OCI-LY1 (cell line): ENCODE measurements around the gene PAPSS2.

Source experiments
- H2AFZ ChIP-seq: fragments of 200-600 bp; sonication (generic), shearing (Covaris generic); 2 replicates; pipeline ENCODE4 v1.6.0; 2014; ENCODE audit warnings: antibody characterized with exemption, mild to moderate bottlenecking, low read length
- H3F3A ChIP-seq: fragments of 200-600 bp; sonication (generic), shearing (Covaris generic); 2 replicates; pipeline ENCODE4 v1.6.0; 2014; ENCODE audit warnings: mild to moderate bottlenecking, antibody characterized with exemption, low read length, moderate library complexity; ENCODE audit not compliant: insufficient read depth
- H3K27ac ChIP-seq: fragments of 200-600 bp; sonication (generic); 2 replicates; pipeline ENCODE4 v1.5.1; 2014; ENCODE audit warnings: low read length, mixed run types, mild to moderate bottlenecking, low read depth; ENCODE audit not compliant: poor library complexity, severe bottlenecking
- H3K27me3 ChIP-seq: fragments of 200-600 bp; sonication (generic); 2 replicates; pipeline ENCODE4 v1.6.0; 2014; ENCODE audit warnings: antibody characterized with exemption, mild to moderate bottlenecking, low read length, moderate library complexity; ENCODE audit not compliant: insufficient read depth
- H3K36me3 ChIP-seq: fragments of 200-600 bp; sonication (generic); 2 replicates; pipeline ENCODE4 v1.6.1; 2014; ENCODE audit warnings: mild to moderate bottlenecking, antibody characterized with exemption, low read length, moderate library complexity, mixed read lengths; ENCODE audit not compliant: insufficient read depth
- H3K4me1 ChIP-seq: fragments of 200-600 bp; sonication (generic); 2 replicates; pipeline ENCODE4 v1.5.1; 2014; ENCODE audit warnings: mild to moderate bottlenecking, low read length, moderate library complexity; ENCODE audit not compliant: insufficient read depth, severe bottlenecking
- H3K4me2 ChIP-seq: fragments of 200-600 bp; sonication (generic), shearing (Covaris generic); 2 replicates; pipeline ENCODE4 v1.6.1; 2014; ENCODE audit warnings: low read length
- H3K4me3 ChIP-seq: fragments of 200-600 bp; sonication (generic); 2 replicates; pipeline ENCODE4 v1.5.1; 2014; ENCODE audit warnings: low read length, low read depth, mild to moderate bottlenecking, mixed read lengths; ENCODE audit not compliant: poor library complexity, severe bottlenecking
- H3K79me2 ChIP-seq: fragments of 200-600 bp; shearing (Covaris generic); 2 replicates; pipeline ENCODE4 v1.6.1; 2016; ENCODE audit warnings: mixed run types, low read length, mixed read lengths; ENCODE audit not compliant: insufficient read depth
- H3K9ac ChIP-seq: fragments of 200-600 bp; sonication (generic), shearing (Covaris generic); 2 replicates; pipeline ENCODE4 v1.6.1; 2014; ENCODE audit warnings: mild to moderate bottlenecking, low read length, mixed read lengths
- H3K9me2 ChIP-seq: fragments of 200-600 bp; sonication (generic), shearing (Covaris generic); 2 replicates; pipeline ENCODE4 v1.6.1; 2014; ENCODE audit warnings: low read depth, mild to moderate bottlenecking, low read length, mixed read lengths
- H3K9me3 ChIP-seq: fragments of 200-600 bp; shearing (Covaris generic); 2 replicates; pipeline ENCODE4 v1.6.1; 2014; ENCODE audit warnings: low read length, mixed read lengths
- H4K20me1 ChIP-seq: fragments of 200-600 bp; sonication (generic), shearing (Covaris generic); 2 replicates; pipeline ENCODE4 v1.6.0; 2016; ENCODE audit warnings: mild to moderate bottlenecking, low read length; ENCODE audit not compliant: insufficient read depth
- CTCF ChIP-seq: fragments of 200-600 bp; sonication (generic), shearing (Covaris generic); IDR thresholded peaks from 2 replicates; pipeline ENCODE4 v1.5.1; 2017; ENCODE audit warnings: mild to moderate bottlenecking, antibody characterized with exemption, low read length, moderate library complexity, mixed read lengths
- EZH2 ChIP-seq: fragments of 200-600 bp; sonication (generic), shearing (Covaris generic); IDR thresholded peaks from 2 replicates; pipeline ENCODE4 v1.8.0; 2017; ENCODE audit warnings: borderline replicate concordance, mixed run types, mild to moderate bottlenecking, antibody characterized with exemption, low read length, moderate library complexity, mixed read lengths

The PAPSS2 gene

GRCh38 chr10:87692956-87693484 lies 33.3 kb downstream of the PAPSS2 start:
- Histone ChIP-seq H3K4me3 (no peak overlapping the region), H3K27me3 (no peaks in the 10 kb centered on the region), H3K4me1 (no peaks in the 10 kb centered on the region), H3K79me2 (no peaks in the 10 kb centered on the region), H3K27ac (no peak overlapping the region), H2AFZ (no peak overlapping the region), H4K20me1 (no peaks in the 10 kb centered on the region), H3K4me2 (no peak overlapping the region), H3K9ac (no peak overlapping the region), H3F3A (no peaks in the 10 kb centered on the region), H3K9me2 (no peaks in the 10 kb centered on the region), H3K36me3 (no peaks in the 10 kb centered on the region), H3K9me3 (no peaks in the 10 kb centered on the region)
- TF ChIP-seq EZH2 (no peak), CTCF (no peak)

GRCh38 chr10:87694011-87694794 lies 34.5 kb downstream of the PAPSS2 start:
- TF ChIP-seq CTCF: no peak
- no peak for TF ChIP-seq EZH2
- no peak overlapping the region for H3K4me2 ChIP-seq
- no peaks in the 10 kb centered on the region for H4K20me1 ChIP-seq
- H3K27me3 ChIP-seq: no peaks in the 10 kb centered on the region
- no peak overlapping the region for H3K27ac ChIP-seq
- H2AFZ ChIP-seq: no peak overlapping the region
- H3K9me3 ChIP-seq: no peaks in the 10 kb centered on the region
- H3K4me3 ChIP-seq: no peak overlapping the region
- no peaks in the 10 kb centered on the region for H3K36me3 ChIP-seq
- no peaks in the 10 kb centered on the region for H3K9me2 ChIP-seq
- H3K4me1 ChIP-seq: no peaks in the 10 kb centered on the region
- no peaks in the 10 kb centered on the region for H3F3A ChIP-seq
- H3K79me2 ChIP-seq: no peaks in the 10 kb centered on the region
- no peak overlapping the region for H3K9ac ChIP-seq

- Histone ChIP-seq H3K9me3 (no peaks in the 10 kb centered on the region), H3K27ac (no peak overlapping the region), H4K20me1 (no peaks in the 10 kb centered on the region), H3K27me3 (no peaks in the 10 kb centered on the region), H2AFZ (no peak overlapping the region), H3K4me1 (no peaks in the 10 kb centered on the region), H3K4me2 (no peak overlapping the region), H3F3A (no peaks in the 10 kb centered on the region), H3K9ac (no peak overlapping the region), H3K36me3 (no peaks in the 10 kb centered on the region), H3K79me2 (no peaks in the 10 kb centered on the region), H3K4me3 (no peak overlapping the region), H3K9me2 (no peaks in the 10 kb centered on the region)
- TF ChIP-seq EZH2: no peak
- TF ChIP-seq CTCF: no peak
Measured at GRCh38 chr10:87695074-87695473, 35.4 kb downstream of the PAPSS2 start.
